SH-SY5Y (cell line): Measurements from ENCODE around the gene CNOT4.

Experiments used
- GATA2 ChIP-seq: IDR thresholded peaks from 2 replicates; pipeline ENCODE4 v1.6.1; 2011; ENCODE audit warnings: mild to moderate bottlenecking, low read depth, low read length
- GATA3 ChIP-seq: IDR thresholded peaks from 2 replicates; pipeline ENCODE4 v1.6.1; 2011; ENCODE audit warnings: low read depth, mild to moderate bottlenecking, low read length, moderate library complexity

The CNOT4 gene

GRCh38 chr7:135406918-135407317 is 103.0 kb downstream of the CNOT4 start:
- no peak for TF ChIP-seq GATA2
- TF ChIP-seq GATA3: no peak

GRCh38 chr7:135405969-135406368 is 103.9 kb downstream of the CNOT4 start:
- no peak for TF ChIP-seq GATA3
- no peak for TF ChIP-seq GATA2

GRCh38 chr7:135403302-135403701 is 106.6 kb downstream of the CNOT4 start:
- TF ChIP-seq GATA2 (no peak), GATA3 (no peak)

- no peak for TF ChIP-seq GATA2
- no peak for TF ChIP-seq GATA3
Measured at GRCh38 chr7:135397689-135398088, 112.2 kb downstream of the CNOT4 start.

GRCh38 chr7:135392701-135393100 is 117.2 kb downstream of the CNOT4 start:
- TF ChIP-seq GATA2 (no peak), GATA3 (no peak)

- TF ChIP-seq GATA3 (no peak), GATA2 (no peak)
Measured at GRCh38 chr7:135391514-135391913, 118.4 kb downstream of the CNOT4 start.

- TF ChIP-seq GATA3: no peak
- no peak for TF ChIP-seq GATA2
Measured at GRCh38 chr7:135390829-135391228, 119.1 kb downstream of the CNOT4 start.

- TF ChIP-seq GATA3 (no peak), GATA2 (no peak)
Measured at GRCh38 chr7:135389971-135390370, 119.9 kb downstream of the CNOT4 start.

GRCh38 chr7:135388616-135389015 is 121.3 kb downstream of the CNOT4 start:
- TF ChIP-seq GATA3 (no peak), GATA2 (no peak)

- TF ChIP-seq GATA2 (no peak), GATA3 (no peak)
Measured at GRCh38 chr7:135386776-135387175, 123.1 kb downstream of the CNOT4 start.

- TF ChIP-seq GATA3 (no peak), GATA2 (no peak)
Measured at GRCh38 chr7:135386181-135386580, 123.7 kb downstream of the CNOT4 start.

GRCh38 chr7:135385209-135385608 is 124.7 kb downstream of the CNOT4 start:
- TF ChIP-seq GATA3: no peak
- TF ChIP-seq GATA2: no peak

GRCh38 chr7:135383525-135384175 is 126.3 kb downstream of the CNOT4 start:
- TF ChIP-seq GATA2 (no peak), GATA3 (no peak)

GRCh38 chr7:135382173-135382572 is 127.7 kb downstream of the CNOT4 start:
- TF ChIP-seq GATA3 (no peak), GATA2 (no peak)

- TF ChIP-seq GATA2 (no peak), GATA3 (no peak)
Measured at GRCh38 chr7:135381369-135381768, 128.5 kb downstream of the CNOT4 start.

GRCh38 chr7:135380351-135380750 is 129.6 kb downstream of the CNOT4 start:
- no peak for TF ChIP-seq GATA3
- TF ChIP-seq GATA2: no peak

- TF ChIP-seq GATA2 (no peak), GATA3 (no peak)
Measured at GRCh38 chr7:135377171-135377570, 132.7 kb downstream of the CNOT4 start.
